HG03520 (cell line): ENCODE data around the gene ADCY7.

ENCODE experiments used
- ATAC-seq: cut with Tn5 transposase; IDR thresholded peaks from one replicate; pipeline ENCODE4 v1.9.1; 2021; ENCODE audit warnings: mild to moderate bottlenecking, moderate library complexity; ENCODE audit not compliant: unreplicated experiment

Gene ADCY7

DNA sequence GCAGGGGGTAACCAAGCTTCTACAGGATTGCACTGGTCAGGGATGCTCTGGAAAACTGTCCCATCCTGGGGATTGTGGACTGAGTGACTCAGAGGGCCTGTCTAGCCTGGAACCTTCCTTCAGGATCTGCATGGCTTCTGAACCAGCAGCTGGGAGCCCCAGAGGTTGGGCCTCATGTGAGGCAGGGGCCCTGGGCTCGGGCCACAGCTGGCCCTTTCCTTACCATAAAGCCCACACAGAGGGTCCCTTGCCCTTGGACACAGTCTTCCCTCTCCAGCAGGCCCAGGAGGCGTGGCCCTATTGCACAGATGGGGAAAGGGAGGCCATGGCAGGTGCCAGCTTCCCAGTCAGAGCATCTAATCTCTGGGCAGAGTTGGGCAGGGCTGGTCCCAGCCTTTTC, 30.5 kb downstream of the ADCY7 start:
- no peak for ATAC-seq

DNA sequence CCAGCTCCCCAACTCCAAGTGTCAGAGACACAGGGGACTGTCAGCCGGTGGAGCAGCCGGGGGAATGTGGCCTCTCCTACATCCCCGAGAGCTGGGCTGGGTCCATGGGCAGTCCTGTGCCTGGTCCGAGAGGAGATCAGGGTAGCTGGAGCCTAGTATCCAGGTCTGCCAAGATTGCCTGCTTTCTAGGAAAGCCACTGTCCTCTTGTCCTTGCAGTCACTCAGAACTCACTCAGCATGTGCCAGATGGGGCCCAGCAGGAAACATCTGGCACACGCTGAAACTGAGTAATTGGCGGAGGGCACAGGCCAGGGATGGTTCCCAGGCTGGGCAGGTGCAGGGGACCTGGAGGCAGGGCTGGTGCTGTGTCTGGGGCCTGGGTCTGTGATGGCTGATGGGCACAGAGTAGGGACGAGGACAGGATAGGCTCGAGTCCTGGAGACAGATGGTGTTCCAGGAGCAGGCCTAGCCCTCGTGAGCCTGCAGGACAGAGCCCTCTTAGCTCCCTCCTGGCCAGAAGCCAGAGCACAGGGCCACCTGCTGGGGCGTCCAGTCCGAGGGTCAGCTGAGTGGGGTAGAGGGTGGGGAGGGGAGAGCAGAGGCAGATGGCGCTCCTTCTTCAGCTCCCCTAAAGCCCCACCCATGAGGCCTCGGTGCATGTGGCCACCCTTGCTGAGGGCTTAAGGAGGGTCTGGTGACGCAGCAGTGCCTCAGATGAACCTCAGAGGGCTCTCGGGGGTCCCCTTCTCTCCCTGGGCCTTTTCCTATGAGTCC, 31.1 kb downstream of the ADCY7 start:
- ATAC-seq: no peak

DNA sequence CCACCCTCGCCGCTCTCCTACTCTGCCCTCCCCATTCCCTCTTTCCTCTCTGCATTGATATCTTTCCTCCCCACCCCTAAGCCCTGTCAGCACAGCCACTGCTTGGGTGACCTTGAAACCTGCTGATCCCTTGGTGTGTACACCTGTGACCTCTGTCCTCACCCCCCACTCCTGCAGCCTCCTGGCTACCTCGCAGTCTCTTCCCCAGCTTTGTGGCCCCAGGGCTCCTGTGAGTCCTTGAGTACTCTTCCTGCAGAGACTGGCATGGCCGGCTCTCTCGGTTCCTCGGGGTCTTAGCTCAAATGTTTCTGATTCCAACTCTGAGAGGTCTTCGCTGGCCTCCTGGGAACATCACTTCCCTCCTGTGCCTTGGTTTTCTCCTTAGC, 31.7 kb downstream of the ADCY7 start:
- no peak for ATAC-seq

DNA sequence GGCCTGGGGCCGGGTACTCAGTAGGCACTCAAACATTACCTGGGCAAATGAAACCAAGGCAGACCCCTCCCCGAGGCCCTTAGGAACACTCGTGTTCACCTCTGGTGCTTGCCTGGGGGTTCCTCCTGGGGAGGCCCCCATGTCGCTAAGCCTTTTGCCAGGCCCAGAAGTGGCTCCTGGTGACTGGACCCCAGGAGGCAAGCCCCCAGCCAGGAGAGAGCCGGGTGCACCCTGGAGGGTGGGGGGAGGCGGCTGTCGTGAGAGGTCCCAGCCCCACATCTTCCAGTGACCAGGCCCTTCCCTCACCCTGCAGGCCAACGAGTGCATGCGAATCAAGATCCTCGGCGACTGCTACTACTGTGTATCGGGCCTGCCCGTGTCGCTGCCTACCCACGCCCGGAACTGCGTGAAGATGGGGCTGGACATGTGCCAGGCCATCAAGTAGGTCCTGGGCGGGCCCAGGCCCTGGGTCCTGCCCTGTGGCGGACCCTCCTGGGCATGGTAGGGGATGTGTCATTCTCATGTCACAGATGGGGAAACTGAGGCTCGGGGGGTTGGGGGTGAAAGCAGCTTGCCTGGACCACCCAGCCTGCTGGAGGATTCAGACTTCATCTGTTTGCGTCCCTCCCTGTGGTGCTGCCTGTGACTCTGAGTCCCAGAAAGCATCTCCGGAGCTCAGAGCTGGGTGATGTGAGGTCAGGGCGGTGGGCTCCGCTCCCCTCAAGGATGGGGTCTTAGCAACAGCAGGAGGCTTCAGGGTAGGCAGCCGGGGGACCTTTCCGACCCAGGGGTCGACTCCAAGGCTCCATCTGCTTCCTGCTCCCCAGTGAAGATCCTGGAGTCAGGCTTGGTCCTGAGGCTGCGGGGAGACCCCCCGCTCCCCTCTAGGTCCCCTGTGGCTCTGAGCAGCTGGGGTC, 32.5 kb downstream of the ADCY7 start:
- ATAC-seq: no peak

DNA sequence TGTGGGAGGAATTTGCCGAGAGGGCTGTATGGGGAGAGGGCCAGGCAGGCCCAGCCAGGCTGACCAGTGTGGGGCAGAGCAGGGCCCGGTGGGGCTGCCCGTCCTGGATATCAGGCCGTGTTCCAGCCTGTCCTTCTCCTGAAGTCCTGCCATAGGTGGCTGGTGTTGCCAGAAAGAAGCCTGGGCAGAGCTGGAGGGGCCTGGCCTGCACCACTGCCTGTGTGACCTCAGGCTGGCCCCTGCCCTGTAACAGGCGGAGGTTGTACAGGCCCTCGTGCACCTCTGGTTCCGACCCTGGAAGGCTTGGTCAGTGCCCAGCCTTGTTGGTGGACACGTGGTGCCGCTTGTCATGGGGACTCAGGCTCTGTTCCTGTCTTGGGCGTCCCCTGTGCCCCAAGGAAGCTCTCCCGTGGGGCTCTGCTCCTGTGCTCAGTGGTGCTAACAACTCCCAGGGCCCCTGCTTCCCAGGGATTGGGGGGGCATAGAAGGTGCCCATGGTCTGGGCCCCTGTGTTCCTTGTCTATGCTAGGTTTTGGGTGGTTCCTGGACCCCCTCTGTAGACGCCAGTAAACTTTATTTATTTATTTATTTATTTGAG, 33.3 kb downstream of the ADCY7 start:
- ATAC-seq: no peak

DNA sequence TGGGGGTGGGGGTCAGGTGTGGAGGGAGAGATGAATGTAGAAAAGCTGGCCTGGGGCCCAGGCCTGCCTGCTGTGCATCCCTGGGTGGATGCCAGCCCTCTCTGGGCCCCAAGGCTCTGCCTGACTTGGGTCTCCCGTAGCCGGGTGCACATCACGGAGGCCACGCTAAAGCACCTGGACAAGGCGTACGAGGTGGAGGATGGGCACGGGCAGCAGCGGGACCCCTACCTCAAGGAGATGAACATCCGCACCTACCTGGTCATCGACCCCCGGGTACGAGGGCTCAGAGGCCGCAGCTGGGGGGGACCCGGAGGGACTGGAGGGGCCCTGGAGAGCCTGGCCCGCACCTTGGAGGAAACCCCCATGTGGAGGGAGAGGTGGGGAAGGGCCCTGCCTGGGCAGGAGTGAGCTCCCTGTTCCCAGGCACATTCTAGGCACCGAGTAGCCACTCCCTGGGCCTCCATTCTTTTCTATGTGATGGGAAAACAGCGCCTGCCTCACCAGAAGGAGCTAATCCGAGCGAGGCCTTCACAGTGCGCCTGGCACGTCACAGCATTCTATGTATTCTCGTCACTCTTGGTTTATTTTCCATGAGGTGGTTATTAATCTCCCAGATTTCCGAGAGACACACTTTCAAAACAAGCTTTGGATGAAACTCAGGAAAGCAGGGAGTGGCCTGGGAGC, 34.7 kb downstream of the ADCY7 start:
- no peak for ATAC-seq

DNA sequence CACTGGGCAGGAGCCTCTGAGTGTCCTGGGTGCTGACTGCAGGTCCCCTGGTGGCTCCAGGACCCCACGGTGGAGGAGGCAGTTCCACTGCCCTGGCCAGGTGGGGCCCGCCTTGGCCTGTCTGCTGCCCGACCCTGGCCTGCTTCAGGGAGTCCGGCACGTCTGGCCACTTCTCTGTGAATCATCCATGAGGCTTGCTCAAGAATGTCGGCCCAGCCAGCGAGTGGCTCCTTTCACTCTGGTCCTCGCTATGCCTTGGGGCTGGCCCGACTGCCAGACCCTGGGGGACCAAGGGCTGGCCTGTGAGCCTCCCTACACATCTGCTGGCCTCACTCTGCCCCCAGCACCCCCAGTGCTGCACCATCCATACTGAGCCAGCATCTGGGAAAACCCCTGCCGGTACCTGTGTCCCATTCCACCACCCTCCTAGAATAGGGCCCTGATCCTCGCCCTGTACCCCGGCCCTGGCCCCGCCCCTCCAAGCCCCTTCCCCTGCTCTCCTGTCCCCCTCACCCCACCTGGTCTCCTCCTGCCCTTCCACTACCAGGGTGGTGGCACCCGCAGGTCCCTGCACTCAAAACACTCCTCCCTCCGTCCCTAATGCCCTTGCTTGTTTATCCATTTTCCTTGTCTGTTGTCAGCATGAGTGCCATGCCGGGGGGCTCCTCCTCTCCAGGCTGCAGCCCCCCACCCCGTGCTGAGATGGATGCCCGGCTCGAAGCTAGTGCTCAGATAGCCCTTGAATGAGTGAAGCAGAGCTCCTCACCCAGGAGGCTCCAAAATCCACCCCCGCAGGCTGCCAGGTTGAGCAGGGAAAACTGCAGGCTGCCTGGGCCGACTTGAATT, 35.5 kb downstream of the ADCY7 start:
- ATAC-seq: no peak

DNA sequence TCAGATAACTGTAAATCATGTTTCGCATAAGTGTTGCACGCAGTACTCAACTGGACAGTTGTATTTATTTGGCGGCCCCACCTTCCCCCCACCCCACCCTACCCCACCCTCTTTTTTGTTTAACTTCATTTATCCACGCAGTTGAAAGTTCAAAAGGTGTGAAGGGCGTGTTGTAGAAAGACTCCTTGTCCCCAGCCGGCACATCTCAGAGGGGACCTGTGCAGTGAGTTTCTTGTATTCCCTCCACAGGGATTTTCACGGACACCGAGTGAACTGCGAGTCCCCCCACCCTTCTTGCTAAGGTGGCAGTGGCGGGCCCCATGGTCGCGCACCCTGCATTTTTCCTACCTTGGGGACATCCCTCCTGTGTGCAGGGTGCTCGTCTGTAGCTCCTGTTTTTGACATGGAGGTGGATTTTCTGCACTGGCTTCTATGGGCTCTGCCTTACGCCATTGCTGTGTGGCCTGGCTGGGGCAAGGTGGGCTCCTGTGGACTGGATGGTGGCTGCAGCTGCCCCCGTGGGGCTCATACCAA, 36.2 kb downstream of the ADCY7 start:
- no peak for ATAC-seq

DNA sequence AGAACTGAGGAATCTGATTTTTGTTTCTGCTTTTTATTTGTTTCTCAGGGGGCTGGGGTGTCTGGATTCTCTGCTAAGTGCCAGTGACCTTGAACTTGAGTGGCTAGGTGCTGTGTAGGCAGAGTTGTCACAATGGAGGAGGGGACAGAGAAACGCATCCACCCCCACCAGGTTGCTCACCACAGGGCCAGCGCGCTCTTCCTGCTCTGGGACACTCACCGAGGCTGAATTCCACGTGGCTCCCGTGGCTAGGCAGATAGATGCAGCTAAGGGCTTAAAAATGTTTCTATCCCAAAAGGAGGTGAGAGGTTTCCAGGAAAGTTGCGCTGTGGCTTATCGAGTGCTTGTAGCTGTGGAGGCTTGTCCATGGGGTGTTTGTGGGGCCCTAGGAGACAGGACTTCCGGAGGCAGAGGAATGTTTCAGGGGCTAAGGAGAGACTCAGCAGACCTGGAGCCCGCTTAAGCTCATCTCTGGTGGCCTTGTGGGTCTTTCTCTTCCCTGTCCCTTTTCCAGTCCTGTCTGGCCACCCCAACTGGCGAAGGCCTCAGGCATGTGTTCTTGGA, 36.8 kb downstream of the ADCY7 start:
- no peak for ATAC-seq

DNA sequence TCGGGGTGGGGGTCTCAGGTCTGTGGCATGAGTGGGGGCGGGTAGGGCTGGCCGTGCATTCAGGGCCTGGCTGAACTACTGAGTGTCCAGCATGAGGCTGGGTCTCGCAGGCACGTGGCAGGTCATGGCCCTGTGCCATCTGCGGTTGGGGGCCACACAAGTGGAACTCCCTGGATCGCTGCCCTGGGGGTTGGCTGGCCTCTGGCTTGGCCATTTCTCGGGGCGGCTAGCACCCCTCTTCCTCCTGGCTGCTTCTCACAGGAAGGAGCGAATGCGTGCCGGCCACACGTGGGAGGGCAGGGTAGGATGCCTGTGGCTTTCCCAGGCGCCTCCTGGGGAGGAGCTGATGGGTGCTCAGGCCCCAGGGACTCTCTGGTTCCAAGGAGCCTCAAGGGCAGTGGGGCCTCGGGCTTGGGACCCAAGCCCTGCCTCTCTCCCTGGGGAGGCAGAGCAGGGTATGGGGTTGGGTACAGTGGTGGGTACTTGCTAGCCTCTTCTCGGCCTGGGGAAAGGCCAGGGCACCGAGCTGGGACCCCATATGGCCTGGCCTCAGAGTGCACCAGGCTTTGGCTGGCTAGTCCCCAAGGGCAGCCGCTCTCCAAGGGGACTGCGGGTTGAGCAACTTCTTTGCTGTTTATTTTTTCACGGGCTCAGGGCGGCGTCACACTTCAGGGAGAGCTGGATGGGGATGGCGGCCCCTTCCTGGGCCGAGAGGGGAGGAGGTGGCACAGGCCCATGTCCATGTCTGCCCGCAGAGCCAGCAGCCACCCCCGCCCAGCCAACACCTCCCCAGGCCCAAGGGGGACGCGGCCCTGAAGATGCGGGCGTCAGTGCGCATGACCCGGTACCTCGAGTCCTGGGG, 37.5 kb downstream of the ADCY7 start:
- no peak for ATAC-seq

DNA sequence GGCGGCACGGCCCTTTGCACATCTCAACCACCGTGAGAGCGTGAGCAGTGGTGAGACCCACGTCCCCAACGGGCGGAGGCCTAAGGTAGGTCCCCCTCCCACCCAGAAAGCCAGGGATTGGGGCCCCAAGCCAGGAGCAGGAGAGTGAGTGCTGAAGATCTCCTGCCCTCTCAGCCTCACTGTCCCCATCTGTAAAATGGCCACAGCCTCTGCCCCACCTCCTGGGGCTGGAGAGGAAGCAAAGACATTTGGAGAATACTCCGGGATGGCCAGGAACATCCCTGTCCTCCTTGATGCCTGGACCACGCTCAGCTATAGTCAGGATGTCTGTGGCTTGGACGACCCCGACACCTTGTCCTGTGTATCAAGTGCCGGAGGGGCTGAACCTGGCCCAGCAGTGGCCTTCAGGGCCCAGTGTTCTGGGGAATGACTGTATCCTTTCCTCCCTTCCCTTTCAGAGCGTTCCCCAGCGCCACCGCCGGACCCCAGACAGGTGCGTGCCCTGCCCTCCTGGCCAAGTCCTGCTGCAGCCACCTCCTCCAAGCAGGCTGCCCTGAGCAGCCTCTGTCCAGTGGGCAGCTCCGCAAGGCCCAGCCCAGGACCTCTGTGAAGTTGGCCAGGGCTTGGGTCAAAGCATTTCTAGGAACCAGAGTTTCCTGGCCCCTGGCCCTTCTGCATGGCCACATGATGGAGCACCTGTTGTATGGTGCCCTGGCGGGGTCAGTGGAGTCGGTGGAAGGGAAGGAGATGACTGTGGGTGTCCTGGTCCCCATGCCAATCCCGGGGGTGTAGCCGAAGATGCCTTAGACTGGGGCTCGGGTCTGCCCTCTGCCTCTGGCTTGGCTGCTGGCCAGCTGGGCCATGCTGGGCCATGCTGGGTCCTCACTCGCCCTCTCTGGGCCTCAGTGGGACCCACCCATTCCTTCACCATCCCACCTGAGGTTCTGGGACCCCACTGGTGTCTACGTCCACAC, 38.4 kb downstream of the ADCY7 start:
- no peak for ATAC-seq

DNA sequence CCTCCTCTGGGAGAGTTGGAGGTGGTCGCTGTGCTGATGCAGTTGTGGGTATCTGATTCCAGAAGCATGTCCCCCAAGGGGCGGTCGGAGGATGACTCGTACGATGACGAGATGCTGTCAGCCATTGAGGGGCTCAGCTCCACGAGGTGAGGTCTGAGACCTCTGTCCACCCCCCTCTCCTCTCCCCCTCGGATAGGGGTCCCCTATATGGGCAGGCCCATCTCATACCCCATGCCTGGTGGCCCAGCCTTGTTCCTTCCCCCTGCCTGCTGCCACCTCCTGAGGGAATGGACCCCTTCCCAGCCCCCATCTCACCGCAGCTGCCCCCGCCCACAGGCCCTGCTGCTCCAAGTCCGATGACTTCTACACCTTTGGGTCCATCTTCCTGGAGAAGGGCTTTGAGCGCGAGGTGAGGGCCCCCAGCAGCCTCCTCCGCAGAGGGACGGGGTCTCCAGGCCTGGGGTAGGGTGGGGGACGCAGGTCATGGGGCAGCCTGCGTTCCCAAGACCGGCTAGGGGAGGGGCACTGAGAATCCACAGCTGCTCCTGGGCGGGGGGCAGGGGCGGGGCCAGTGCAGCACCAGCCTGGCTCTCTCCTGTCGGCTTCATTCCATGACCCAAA, 39.2 kb downstream of the ADCY7 start:
- ATAC-seq: no peak

DNA sequence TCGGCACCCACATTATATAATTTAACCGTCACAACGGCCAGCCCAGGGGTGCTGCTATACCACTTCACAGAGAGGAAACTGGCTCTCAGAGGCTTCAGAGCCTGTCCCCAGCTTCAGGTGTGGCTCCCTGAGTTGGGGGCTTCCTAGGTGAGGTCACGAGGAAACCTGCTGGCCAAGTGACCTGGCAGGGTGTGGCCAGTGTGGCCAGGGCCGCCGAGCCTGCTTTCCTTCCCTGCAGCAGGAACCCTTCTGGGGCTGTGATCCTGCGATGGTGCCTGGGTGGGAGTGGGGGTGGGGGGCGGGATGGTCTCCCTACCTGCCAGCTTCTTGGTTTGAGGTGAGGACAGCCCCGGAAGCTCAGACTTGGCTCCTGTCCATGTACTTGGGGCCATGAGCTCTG, 39.9 kb downstream of the ADCY7 start:
- ATAC-seq: no peak

DNA sequence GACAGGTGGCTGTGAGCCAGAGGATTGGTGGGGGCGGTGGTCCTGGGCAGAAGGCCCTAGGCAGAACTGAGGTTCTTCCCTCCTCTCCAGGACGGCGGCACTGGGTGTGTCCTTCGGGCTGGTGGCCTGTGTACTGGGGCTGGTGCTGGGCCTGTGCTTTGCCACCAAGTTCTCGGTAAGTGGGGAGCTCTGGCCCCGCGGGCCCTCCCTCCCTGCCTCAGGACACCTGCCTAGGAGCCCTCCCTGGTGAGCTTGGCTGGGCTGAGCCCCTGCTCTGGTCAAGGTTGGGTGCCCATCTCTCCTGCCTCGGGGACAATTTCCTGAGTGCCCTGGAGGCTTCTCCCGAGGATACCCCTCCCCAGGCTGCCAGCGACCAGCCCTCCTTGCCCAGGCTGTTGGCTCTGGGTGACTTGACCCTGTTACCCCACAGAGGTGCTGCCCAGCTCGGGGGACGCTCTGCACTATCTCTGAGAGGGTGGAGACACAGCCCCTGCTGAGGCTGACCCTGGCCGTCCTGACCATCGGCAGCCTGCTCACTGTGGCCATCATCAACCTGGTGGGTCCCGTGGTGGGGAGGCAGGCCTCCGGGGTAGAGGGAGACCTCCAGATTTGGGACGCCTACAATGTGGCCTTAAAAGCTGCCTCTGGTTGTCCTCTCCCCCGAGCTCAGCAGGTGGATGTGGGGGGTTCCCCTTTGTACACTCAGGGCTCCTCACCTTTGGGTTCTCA, 42.0 kb downstream of the ADCY7 start:
- ATAC-seq: no peak

DNA sequence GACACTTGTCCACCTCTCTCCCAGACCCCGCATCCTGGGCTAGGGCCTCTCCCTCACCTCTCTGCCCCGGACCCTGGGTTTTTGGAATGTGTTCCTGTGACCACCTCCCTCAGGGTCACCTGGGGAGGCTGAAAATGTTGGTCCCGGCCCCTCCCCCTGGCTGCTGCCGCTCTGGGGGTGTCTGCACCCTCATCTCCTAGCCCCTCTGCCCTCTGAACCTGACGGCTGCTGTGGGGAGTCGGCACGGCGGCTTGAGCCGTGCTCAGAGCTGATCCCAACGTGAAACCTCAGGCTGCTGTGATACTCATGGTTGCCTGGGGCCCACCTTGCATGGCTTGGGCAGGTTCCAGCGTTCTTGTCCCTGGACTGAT, 42.8 kb downstream of the ADCY7 start:
- ATAC-seq: no peak

DNA sequence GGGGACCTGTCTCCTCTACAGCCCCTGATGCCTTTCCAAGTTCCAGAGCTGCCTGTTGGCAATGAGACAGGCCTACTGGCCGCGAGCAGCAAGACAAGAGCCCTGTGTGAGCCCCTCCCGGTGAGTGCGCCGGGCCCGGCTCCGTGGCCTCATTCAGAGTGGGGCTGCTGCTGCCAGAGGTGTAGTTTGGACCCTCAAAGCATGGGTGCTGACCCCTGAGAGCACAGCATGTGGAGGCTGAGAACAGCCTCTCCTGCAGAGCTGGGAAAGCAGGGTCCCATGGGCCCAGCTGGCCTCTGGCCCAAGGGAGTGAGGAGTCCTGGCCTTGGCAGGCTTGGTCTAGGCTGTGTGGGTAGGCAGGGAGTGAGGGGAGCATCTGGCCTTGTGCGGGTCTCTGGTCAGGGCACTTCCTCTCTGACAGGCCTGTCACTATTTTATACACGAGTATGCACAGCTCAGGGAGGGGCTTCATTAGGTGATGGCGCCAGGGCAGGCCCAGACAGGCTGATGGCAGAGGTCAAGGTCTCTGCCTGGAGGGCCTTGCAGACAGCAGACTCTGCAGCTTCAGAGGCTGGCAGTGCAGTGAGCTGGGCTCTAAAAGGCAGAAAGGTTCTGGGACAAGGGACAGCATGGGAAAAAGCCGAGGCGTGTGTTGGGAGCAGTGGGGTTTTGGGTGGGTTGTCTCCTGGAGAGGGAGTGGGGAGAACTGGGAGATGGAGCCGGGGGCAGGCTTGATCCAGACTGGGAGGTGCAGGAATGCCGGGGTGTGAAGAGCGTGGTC, 43.4 kb downstream of the ADCY7 start:
- no peak for ATAC-seq
